WTC11 (cell line): Measurements from ENCODE around the gene PYCR2. TPM values are rescaled to one million over a fixed set of nuclear protein-coding genes. Genes with fewer than 3 reads are reported as not detected.

Experiments used
- ATAC-seq: fragments of 200-7000 bp; cut with Tn5 transposase; 2 replicates; pipeline ENCODE4 v1.10.0; 2021; ENCODE audit warnings: mild to moderate bottlenecking, moderate library complexity
- CTCF ChIA-PET: fragments of 300-600 bp; sonication (Branson Sonifier 250); formaldehyde crosslinking; loops from one replicate; lab custom pipeline; 2021; ENCODE audit warnings: antibody characterized with exemption; lab: Charles Lee
- POLR2A ChIA-PET: fragments of 350-600 bp; sonication (Branson Sonifier 250); formaldehyde crosslinking; loops from one replicate; lab custom pipeline; 2021; ENCODE audit warnings: antibody characterized with exemption; lab: Charles Lee
- DNase-seq: peaks from one replicate; pipeline ENCODE4 v3.0.0; 2021; ENCODE audit warnings: low spot score
- H3K27ac Mint-ChIP-seq: 2 replicates; pipeline ENCODE4 v1.8.0; 2021; ENCODE audit warnings: mixed read lengths
- H3K27me3 Mint-ChIP-seq: 2 replicates; pipeline ENCODE4 v1.8.0; 2021; ENCODE audit warnings: low read depth, mild to moderate bottlenecking, moderate library complexity, mixed read lengths
- H3K36me3 Mint-ChIP-seq: 2 replicates; pipeline ENCODE4 v1.8.0; 2021; ENCODE audit warnings: mixed read lengths
- H3K4me1 Mint-ChIP-seq: 2 replicates; pipeline ENCODE4 v1.8.0; 2022; ENCODE audit warnings: mixed read lengths
- H3K4me3 Mint-ChIP-seq: 2 replicates; pipeline ENCODE4 v1.8.0; 2021; ENCODE audit warnings: mild to moderate bottlenecking, moderate library complexity, mixed read lengths
- H3K9me3 Mint-ChIP-seq: 2 replicates; pipeline ENCODE4 v1.8.0; 2021; ENCODE audit warnings: mixed read lengths
- ATF1 ChIP-seq: sonication (generic); formaldehyde crosslinking; IDR thresholded peaks from 2 replicates; pipeline ENCODE4 v1.8.1; 2023; ENCODE audit warnings: mild to moderate bottlenecking, moderate library complexity, missing genetic modification reagents
- GRHL2 ChIP-seq: fragments of 250-450 bp; sonication (Bioruptor Pico); IDR thresholded peaks from 2 replicates; pipeline ENCODE4 v1.8.0; 2022; ENCODE audit warnings: mild to moderate bottlenecking, moderate library complexity; ENCODE audit not compliant: insufficient replicate concordance, severe bottlenecking
- JAZF1 ChIP-seq: fragments of 250-450 bp; sonication (Bioruptor Pico); IDR thresholded peaks from 2 replicates; pipeline ENCODE4 v1.9.0; 2021; ENCODE audit warnings: moderate library complexity, mild to moderate bottlenecking, inconsistent platforms
- KAT7 ChIP-seq: sonication (generic); formaldehyde crosslinking; IDR thresholded peaks from 2 replicates; pipeline ENCODE4 v1.8.1; 2023; ENCODE audit warnings: missing genetic modification reagents, mild to moderate bottlenecking, borderline replicate concordance
- NFYB ChIP-seq: sonication (generic); formaldehyde crosslinking; conservative IDR thresholded peaks from 2 replicates; pipeline ENCODE4 v1.8.0; 2022; ENCODE audit warnings: low read depth, missing genetic modification reagents
- ZNF396 ChIP-seq: fragments of 250-450 bp; sonication (Bioruptor Pico); IDR thresholded peaks from 2 replicates; pipeline ENCODE4 v1.8.0; 2021; ENCODE audit warnings: mild to moderate bottlenecking, moderate library complexity, borderline replicate concordance
- ZNF423 ChIP-seq: fragments of 250-450 bp; sonication (Bioruptor Pico); IDR thresholded peaks from 2 replicates; pipeline ENCODE4 v2.1.2; 2022; ENCODE audit warnings: mild to moderate bottlenecking, moderate library complexity
- total RNA-seq: library from RNA; stranded (reverse); gene quantifications from 3 replicates; pipeline ENCODE4 v1.2.3, GENCODE V29; 2021
- TF ChIP-seq, protein P1 (sequence below): sonication (generic); formaldehyde crosslinking; IDR thresholded peaks from 2 replicates; pipeline ENCODE4 v1.8.0; 2022; ENCODE audit warnings: mild to moderate bottlenecking, missing genetic modification reagents
- TF ChIP-seq, protein P2 (sequence below): sonication (generic); formaldehyde crosslinking; IDR thresholded peaks from 2 replicates; pipeline ENCODE4 v1.8.0; 2022; ENCODE audit warnings: mild to moderate bottlenecking, missing genetic modification reagents
- TF ChIP-seq, protein P3 (sequence below): sonication (generic); formaldehyde crosslinking; IDR thresholded peaks from 2 replicates; pipeline ENCODE4 v1.8.0; 2022; ENCODE audit warnings: missing genetic modification reagents
- TF ChIP-seq, protein P4 (sequence below): sonication (generic); formaldehyde crosslinking; IDR thresholded peaks from 2 replicates; pipeline ENCODE4 v1.8.1; 2023; ENCODE audit warnings: mild to moderate bottlenecking, missing genetic modification reagents, moderate library complexity
- TF ChIP-seq, protein P5 (sequence below): fragments of 200-600 bp; IDR thresholded peaks from 2 replicates; pipeline ENCODE4 v1.8.0; 2022; ENCODE audit warnings: antibody characterized with exemption
- TF ChIP-seq, protein P6 (sequence below): fragments of 250-450 bp; sonication (Bioruptor Pico); IDR thresholded peaks from 2 replicates; pipeline ENCODE4 v1.9.0; 2021; ENCODE audit warnings: mild to moderate bottlenecking
- TF ChIP-seq, protein P7 (sequence below): sonication (generic); formaldehyde crosslinking; conservative IDR thresholded peaks from 2 replicates; pipeline ENCODE4 v1.8.1; 2022; ENCODE audit warnings: mild to moderate bottlenecking, missing genetic modification reagents
- TF ChIP-seq, protein P8 (sequence below): sonication (generic); formaldehyde crosslinking; IDR thresholded peaks from 2 replicates; pipeline ENCODE4 v1.8.1; 2022; ENCODE audit warnings: low read depth, missing genetic modification reagents, borderline replicate concordance

Gene PYCR2
- total RNA-seq, 1 experiment from 2014 or later, result 86.0 TPM

DNA sequence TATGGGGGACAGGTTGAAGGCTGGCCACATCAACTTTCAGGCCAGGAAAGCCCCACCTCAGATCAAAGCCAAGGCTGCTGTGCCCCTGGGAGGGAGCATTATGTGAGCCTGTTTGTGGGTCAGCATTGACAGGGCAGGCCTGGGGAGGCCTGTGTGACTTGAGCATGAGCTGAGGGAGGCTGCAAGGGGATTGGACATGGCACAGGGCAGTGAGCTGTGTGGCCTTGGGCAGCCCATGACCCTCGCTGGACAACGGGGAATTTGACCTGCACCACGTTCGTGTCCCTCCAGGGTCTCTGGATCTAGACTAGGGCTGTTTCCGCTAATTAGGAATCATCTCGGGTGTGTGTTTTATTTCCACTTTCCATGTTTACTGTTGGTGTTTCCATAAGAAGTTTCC lies 17.6 kb downstream of the PYCR2 start (continued):
- TF ChIP-seq, protein P1, sequence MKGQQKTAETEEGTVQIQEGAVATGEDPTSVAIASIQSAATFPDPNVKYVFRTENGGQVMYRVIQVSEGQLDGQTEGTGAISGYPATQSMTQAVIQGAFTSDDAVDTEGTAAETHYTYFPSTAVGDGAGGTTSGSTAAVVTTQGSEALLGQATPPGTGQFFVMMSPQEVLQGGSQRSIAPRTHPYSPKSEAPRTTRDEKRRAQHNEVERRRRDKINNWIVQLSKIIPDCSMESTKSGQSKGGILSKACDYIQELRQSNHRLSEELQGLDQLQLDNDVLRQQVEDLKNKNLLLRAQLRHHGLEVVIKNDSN, result no peak
- TF ChIP-seq, protein P2, sequence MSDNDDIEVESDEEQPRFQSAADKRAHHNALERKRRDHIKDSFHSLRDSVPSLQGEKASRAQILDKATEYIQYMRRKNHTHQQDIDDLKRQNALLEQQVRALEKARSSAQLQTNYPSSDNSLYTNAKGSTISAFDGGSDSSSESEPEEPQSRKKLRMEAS (CRISPR knock-in tag), result no peak
- TF ChIP-seq, protein P3, sequence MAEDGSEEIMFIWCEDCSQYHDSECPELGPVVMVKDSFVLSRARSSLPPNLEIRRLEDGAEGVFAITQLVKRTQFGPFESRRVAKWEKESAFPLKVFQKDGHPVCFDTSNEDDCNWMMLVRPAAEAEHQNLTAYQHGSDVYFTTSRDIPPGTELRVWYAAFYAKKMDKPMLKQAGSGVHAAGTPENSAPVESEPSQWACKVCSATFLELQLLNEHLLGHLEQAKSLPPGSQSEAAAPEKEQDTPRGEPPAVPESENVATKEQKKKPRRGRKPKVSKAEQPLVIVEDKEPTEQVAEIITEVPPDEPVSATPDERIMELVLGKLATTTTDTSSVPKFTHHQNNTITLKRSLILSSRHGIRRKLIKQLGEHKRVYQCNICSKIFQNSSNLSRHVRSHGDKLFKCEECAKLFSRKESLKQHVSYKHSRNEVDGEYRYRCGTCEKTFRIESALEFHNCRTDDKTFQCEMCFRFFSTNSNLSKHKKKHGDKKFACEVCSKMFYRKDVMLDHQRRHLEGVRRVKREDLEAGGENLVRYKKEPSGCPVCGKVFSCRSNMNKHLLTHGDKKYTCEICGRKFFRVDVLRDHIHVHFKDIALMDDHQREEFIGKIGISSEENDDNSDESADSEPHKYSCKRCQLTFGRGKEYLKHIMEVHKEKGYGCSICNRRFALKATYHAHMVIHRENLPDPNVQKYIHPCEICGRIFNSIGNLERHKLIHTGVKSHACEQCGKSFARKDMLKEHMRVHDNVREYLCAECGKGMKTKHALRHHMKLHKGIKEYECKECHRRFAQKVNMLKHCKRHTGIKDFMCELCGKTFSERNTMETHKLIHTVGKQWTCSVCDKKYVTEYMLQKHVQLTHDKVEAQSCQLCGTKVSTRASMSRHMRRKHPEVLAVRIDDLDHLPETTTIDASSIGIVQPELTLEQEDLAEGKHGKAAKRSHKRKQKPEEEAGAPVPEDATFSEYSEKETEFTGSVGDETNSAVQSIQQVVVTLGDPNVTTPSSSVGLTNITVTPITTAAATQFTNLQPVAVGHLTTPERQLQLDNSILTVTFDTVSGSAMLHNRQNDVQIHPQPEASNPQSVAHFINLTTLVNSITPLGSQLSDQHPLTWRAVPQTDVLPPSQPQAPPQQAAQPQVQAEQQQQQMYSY, result no peak
- TF ChIP-seq, protein P4, sequence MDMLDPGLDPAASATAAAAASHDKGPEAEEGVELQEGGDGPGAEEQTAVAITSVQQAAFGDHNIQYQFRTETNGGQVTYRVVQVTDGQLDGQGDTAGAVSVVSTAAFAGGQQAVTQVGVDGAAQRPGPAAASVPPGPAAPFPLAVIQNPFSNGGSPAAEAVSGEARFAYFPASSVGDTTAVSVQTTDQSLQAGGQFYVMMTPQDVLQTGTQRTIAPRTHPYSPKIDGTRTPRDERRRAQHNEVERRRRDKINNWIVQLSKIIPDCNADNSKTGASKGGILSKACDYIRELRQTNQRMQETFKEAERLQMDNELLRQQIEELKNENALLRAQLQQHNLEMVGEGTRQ (CRISPR knock-in tag), result no peak

DNA sequence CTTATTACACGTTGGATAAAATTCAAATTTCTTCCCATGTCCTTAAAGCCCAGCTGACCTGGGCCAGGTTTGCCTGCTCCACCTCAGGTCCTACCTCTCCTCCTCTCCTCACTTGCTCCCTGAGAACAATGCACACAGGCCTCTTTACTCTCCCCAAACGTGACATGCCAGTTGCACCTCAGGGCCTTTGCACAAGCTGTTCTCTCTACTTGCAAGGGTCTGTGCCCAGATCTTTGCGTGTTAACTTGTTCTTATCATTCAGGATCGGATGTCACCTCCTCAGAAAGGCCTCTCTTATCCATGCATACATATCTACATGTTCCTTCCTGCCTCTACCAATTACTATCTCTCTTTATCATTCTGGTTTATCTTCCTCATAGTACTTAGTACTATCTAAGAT lies 20.4 kb downstream of the PYCR2 start:
- TF ChIP-seq ATF1 (no peak), GRHL2 (no peak), NFYB (CRISPR knock-in tag) (no peak), KAT7 (CRISPR knock-in tag) (no peak), ZNF396 (CRISPR knock-in tag) (no peak), JAZF1 (CRISPR knock-in tag) (no peak), ZNF423 (no peak)
- TF ChIP-seq, protein P5, sequence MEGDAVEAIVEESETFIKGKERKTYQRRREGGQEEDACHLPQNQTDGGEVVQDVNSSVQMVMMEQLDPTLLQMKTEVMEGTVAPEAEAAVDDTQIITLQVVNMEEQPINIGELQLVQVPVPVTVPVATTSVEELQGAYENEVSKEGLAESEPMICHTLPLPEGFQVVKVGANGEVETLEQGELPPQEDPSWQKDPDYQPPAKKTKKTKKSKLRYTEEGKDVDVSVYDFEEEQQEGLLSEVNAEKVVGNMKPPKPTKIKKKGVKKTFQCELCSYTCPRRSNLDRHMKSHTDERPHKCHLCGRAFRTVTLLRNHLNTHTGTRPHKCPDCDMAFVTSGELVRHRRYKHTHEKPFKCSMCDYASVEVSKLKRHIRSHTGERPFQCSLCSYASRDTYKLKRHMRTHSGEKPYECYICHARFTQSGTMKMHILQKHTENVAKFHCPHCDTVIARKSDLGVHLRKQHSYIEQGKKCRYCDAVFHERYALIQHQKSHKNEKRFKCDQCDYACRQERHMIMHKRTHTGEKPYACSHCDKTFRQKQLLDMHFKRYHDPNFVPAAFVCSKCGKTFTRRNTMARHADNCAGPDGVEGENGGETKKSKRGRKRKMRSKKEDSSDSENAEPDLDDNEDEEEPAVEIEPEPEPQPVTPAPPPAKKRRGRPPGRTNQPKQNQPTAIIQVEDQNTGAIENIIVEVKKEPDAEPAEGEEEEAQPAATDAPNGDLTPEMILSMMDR, result no peak
- TF ChIP-seq, protein P4 (CRISPR knock-in tag), result no peak
- TF ChIP-seq, protein P6, sequence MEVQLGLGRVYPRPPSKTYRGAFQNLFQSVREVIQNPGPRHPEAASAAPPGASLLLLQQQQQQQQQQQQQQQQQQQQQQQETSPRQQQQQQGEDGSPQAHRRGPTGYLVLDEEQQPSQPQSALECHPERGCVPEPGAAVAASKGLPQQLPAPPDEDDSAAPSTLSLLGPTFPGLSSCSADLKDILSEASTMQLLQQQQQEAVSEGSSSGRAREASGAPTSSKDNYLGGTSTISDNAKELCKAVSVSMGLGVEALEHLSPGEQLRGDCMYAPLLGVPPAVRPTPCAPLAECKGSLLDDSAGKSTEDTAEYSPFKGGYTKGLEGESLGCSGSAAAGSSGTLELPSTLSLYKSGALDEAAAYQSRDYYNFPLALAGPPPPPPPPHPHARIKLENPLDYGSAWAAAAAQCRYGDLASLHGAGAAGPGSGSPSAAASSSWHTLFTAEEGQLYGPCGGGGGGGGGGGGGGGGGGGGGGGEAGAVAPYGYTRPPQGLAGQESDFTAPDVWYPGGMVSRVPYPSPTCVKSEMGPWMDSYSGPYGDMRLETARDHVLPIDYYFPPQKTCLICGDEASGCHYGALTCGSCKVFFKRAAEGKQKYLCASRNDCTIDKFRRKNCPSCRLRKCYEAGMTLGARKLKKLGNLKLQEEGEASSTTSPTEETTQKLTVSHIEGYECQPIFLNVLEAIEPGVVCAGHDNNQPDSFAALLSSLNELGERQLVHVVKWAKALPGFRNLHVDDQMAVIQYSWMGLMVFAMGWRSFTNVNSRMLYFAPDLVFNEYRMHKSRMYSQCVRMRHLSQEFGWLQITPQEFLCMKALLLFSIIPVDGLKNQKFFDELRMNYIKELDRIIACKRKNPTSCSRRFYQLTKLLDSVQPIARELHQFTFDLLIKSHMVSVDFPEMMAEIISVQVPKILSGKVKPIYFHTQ (CRISPR knock-in tag), result no peak
- TF ChIP-seq, protein P7, sequence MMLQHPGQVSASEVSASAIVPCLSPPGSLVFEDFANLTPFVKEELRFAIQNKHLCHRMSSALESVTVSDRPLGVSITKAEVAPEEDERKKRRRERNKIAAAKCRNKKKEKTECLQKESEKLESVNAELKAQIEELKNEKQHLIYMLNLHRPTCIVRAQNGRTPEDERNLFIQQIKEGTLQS (CRISPR knock-in tag), result no peak
- TF ChIP-seq, protein P8, sequence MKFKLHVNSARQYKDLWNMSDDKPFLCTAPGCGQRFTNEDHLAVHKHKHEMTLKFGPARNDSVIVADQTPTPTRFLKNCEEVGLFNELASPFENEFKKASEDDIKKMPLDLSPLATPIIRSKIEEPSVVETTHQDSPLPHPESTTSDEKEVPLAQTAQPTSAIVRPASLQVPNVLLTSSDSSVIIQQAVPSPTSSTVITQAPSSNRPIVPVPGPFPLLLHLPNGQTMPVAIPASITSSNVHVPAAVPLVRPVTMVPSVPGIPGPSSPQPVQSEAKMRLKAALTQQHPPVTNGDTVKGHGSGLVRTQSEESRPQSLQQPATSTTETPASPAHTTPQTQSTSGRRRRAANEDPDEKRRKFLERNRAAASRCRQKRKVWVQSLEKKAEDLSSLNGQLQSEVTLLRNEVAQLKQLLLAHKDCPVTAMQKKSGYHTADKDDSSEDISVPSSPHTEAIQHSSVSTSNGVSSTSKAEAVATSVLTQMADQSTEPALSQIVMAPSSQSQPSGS (CRISPR knock-in tag), result no peak
- TF ChIP-seq, all 79 proteins: peak for 0
- Mint-ChIP-seq H3K27me3 (peaks cover 30% of the 10 kb centered on the region), H3K4me3 (no peak overlapping the region), H3K4me1 (peaks cover 25% of the 10 kb centered on the region), H3K36me3 (no peaks in the 10 kb centered on the region), H3K9me3 (peaks cover 5% of the 10 kb centered on the region), H3K27ac (no peak overlapping the region)
- POLR2A ChIA-PET, result interaction anchor here (0.9 kb wide), 1 partner anchor 14 kb away, joined by 3 read pairs; no protein-coding TSS in a partner anchor
- ATAC-seq, result no peak
- no peak for DNase-seq
- CTCF ChIA-PET, result no interaction called here
